Activated CD4-positive, alpha-beta memory T cell treated with anti-CD3 and anti-CD28 coated beads, Interleukin-2, amount 10 ng/mL, durations not matched to agents 7 days and 5 days (primary cell): ENCODE measurements around the gene EPOP. TPM values are rescaled to one million over a fixed set of nuclear protein-coding genes. Genes with fewer than 3 reads are reported as not detected.
A peak's percentile ranks its signal among the peaks of the same experiment; 100 is the strongest.

Source experiments
- CTCF ChIA-PET: fragments of 350-600 bp; sonication (Branson Sonifier 250); formaldehyde crosslinking; loops from one replicate; lab custom pipeline; 2021; ENCODE audit warnings: antibody characterized with exemption, inconsistent platforms; lab: Charles Lee
- POLR2A ChIA-PET: fragments of 350-600 bp; sonication (Branson Sonifier 250); formaldehyde crosslinking; loops from one replicate; lab custom pipeline; 2021; ENCODE audit warnings: antibody characterized with exemption; lab: Charles Lee
- DNase-seq: peaks from one replicate; pipeline ENCODE4 v3.0.0-alpha.2; 2020
- H3K27ac Mint-ChIP-seq: one replicate; pipeline ENCODE4 v1.8.0; 2021; ENCODE audit warnings: mild to moderate bottlenecking, mixed read lengths
- H3K27me3 Mint-ChIP-seq: one replicate; pipeline ENCODE4 v1.8.0; 2021; ENCODE audit warnings: mixed read lengths
- H3K36me3 Mint-ChIP-seq: one replicate; pipeline ENCODE4 v1.8.0; 2021; ENCODE audit warnings: low read depth, mixed read lengths
- H3K4me1 Mint-ChIP-seq: one replicate; pipeline ENCODE4 v1.8.0; 2021; ENCODE audit warnings: mixed read lengths
- H3K4me3 Mint-ChIP-seq: one replicate; pipeline ENCODE4 v1.8.0; 2021; ENCODE audit warnings: mild to moderate bottlenecking, mixed read lengths
- H3K9me3 Mint-ChIP-seq: one replicate; pipeline ENCODE4 v1.8.0; 2021; ENCODE audit warnings: mixed read lengths
- total RNA-seq, 2 experiments: library from RNA; stranded (reverse); gene quantifications; one replicate each; pipeline ENCODE4 v1.2.3, GENCODE V29; 2021

EPOP gene
- total RNA-seq: 10 to 100 TPM; 10.2 to 10.3 TPM

GRCh38 chr17:38674749-38675615 lies at the start of gene EPOP:
EPOP (minus strand) TSS chr17:38674957; CDS start chr17:38674495, 462 bp downstream.
- Mint-ChIP-seq H3K36me3 (no peaks in the 10 kb centered on the region), H3K9me3 (no peaks in the 10 kb centered on the region), H3K27ac (no peak within 1 kb of the TSS), H3K4me3 (peak within 1 kb of the TSS; percentile 63), H3K27me3 (peaks cover 27% of the 10 kb centered on the region), H3K4me1 (peaks cover 44% of the 10 kb centered on the region)
- CTCF ChIA-PET: interaction anchor here (0.9 to 5.5 kb wide), 7 partner anchors 32 to 116 kb away, joined by 3 to 86 read pairs (median 4); no protein-coding TSS in a partner anchor
- DNase-seq: peak; percentile 91
- POLR2A ChIA-PET: interaction anchor here (0.5 to 5.5 kb wide), 8 partner anchors 27 to 116 kb away, joined by 3 to 52 read pairs (median 7); partner anchors contain the start of genes CISD3 and MLLT6

DNA sequence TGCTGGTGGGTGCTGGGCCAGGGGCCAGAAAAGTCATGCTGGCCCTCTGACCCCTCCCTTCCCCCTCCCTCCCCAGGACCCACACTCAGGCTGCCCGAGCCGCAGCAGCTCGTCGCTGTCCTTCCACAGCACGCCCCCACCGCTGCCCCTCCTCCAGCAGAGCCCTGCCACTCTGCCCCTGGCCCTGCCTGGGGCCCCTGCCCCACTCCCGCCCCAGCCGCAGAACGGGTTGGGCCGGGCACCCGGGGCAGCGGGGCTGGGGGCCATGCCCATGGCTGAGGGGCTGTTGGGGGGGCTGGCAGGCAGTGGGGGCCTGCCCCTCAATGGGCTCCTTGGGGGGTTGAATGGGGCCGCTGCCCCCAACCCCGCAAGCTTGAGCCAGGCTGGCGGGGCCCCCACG lies 47.0 kb upstream of the EPOP start:
- Mint-ChIP-seq H3K27me3 (no peaks in the 10 kb centered on the region), H3K4me1 (peaks cover 26% of the 10 kb centered on the region), H3K4me3 (no peak overlapping the region), H3K27ac (no peak overlapping the region), H3K36me3 (peaks cover 52% of the 10 kb centered on the region), H3K9me3 (no peaks in the 10 kb centered on the region)
- CTCF ChIA-PET: interaction anchor here (0.6 to 1.5 kb wide), 2 partner anchors 14 to 34 kb away, joined by 3 read pairs; no protein-coding TSS in a partner anchor
- no peak for DNase-seq
- POLR2A ChIA-PET: interaction anchor here (2.2 to 16.6 kb wide), 2 partner anchors 14 to 17 kb away, joined by 8 to 419 read pairs; partner anchors contain the start of gene MLLT6

DNA sequence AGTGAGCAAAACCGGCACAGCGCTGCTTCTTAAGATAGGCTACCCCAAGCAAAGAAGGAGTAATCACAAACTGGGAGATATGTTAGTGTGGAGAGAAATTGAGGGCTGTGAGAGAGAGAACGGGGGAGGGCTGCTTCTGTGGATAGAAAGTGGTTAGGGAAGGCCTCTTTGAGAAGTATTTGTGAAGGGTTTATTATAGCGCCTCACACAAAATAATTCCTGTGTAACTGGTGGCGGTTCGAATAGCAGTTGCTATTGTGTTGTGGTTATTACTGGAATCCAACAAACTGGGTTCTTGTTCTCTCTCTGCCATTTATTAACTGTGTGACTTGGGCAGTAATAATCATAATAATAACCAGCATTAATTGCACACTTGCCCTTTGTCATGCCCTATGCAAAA lies 46.2 kb upstream of the EPOP start:
- no peak for DNase-seq
- Mint-ChIP-seq H3K4me3 (no peak overlapping the region), H3K9me3 (no peaks in the 10 kb centered on the region), H3K4me1 (peaks cover 20% of the 10 kb centered on the region), H3K36me3 (peaks cover 53% of the 10 kb centered on the region), H3K27ac (no peak overlapping the region), H3K27me3 (no peaks in the 10 kb centered on the region)
- POLR2A ChIA-PET: interaction anchor here (16.6 kb wide), 1 partner anchor 16 kb away, joined by 419 read pairs; the partner anchor contains the start of gene MLLT6
- CTCF ChIA-PET: no interaction called here

DNA sequence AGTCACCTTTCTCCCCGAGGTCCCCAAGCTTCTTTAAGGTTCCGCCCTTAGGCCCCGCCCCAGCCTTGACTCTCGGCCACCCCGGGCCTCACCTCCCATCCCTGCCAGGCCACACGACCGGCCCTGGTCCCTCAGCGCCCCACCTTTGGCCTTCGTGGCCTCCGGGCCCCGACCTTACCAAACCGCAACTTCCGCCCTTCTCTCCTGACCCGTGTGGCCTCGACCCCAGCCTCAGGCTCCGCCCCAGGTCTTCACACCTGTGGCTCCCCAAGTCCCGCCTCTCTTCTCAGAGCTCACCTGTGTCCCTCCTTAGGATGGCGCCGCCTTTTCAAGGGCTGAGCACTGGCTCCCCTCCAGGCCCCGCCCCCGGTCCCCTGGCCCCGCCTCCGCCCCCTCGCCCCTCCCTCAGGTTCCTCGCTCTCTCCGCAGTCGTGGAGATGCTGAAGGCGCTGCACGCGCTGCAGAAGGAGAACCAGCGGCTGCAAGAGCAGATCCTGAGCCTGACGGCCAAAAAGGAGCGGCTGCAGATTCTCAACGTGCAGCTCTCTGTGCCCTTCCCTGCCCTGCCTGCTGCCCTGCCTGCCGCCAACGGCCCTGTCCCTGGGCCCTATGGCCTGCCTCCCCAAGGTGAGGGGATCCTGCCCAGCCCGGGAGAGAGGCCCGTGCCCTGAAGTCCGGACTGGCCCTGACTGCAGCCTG lies 45.3 kb upstream of the EPOP start:
- ChIA-PET POLR2A (interaction anchor here (16.6 kb wide), 1 partner anchor 15 kb away, joined by 419 read pairs; the partner anchor contains the start of gene MLLT6), CTCF (interaction anchor here (0.9 kb wide), 1 partner anchor 9 kb away, joined by 4 read pairs; no protein-coding TSS in a partner anchor)
- H3K27ac Mint-ChIP-seq: no peak overlapping the region
- peaks cover 18% of the 10 kb centered on the region for H3K4me1 Mint-ChIP-seq
- no peaks in the 10 kb centered on the region for H3K9me3 Mint-ChIP-seq
- H3K36me3 Mint-ChIP-seq: peaks cover 60% of the 10 kb centered on the region
- H3K4me3 Mint-ChIP-seq: no peak overlapping the region
- DNase-seq: no peak
- no peaks in the 10 kb centered on the region for H3K27me3 Mint-ChIP-seq

GRCh38 chr17:38719289-38719942 lies 44.7 kb upstream of the EPOP start:
- H3K4me3 Mint-ChIP-seq: no peak overlapping the region
- no peak for DNase-seq
- H3K4me1 Mint-ChIP-seq: peaks cover 20% of the 10 kb centered on the region
- H3K27ac Mint-ChIP-seq: peak overlapping the region; percentile 35
- no peaks in the 10 kb centered on the region for H3K9me3 Mint-ChIP-seq
- H3K27me3 Mint-ChIP-seq: no peaks in the 10 kb centered on the region
- peaks cover 62% of the 10 kb centered on the region for H3K36me3 Mint-ChIP-seq
- ChIA-PET POLR2A (interaction anchor here (4.6 to 16.6 kb wide), 2 partner anchors 9 to 15 kb away, joined by 42 to 419 read pairs; partner anchors contain the start of gene MLLT6), CTCF (interaction anchor here (0.9 to 1.8 kb wide), 4 partner anchors 9 to 42 kb away, joined by 4 to 16 read pairs (median 8); no protein-coding TSS in a partner anchor)

DNA sequence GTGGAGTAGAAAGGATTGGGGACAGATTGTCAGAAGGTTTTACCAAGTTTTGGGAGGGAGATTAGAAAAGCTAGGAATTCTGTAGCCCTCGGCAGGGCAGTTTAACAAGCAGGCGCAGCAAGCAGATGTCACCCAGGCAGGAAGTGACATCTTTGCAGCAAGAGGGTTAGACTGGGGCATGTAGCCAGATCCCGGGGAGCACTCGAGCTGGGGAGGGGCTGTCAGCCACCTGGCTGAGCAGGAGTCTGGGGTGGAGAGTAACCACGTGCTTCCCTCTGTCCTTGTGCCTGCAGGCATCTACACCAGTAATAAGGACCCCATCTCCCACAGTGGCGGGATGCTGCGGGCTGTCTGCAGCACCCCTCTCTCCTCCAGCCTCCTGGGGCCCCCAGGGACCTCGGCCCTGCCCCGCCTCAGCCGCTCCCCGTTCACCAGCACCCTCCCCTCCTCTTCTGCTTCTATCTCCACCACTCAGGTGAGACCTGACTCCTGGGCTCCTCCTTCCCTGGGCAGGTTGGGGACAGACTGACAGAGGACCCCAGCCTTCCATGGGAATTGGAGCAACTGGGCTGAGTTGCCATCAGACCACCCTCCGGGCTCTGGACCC lies 42.5 kb upstream of the EPOP start:
- no peak for DNase-seq
- H3K4me3 Mint-ChIP-seq: no peak overlapping the region
- H3K36me3 Mint-ChIP-seq: peaks cover 63% of the 10 kb centered on the region
- no peaks in the 10 kb centered on the region for H3K27me3 Mint-ChIP-seq
- H3K9me3 Mint-ChIP-seq: no peaks in the 10 kb centered on the region
- POLR2A ChIA-PET: interaction anchor here (1.4 to 16.6 kb wide), 4 partner anchors 11 to 43 kb away, joined by 3 to 419 read pairs (median 24); partner anchors contain the start of genes MLLT6 and PSMB3
- CTCF ChIA-PET: interaction anchor here (1.6 kb wide), 1 partner anchor 11 kb away, joined by 4 read pairs; no protein-coding TSS in a partner anchor
- H3K27ac Mint-ChIP-seq: no peak overlapping the region
- peaks cover 29% of the 10 kb centered on the region for H3K4me1 Mint-ChIP-seq

DNA sequence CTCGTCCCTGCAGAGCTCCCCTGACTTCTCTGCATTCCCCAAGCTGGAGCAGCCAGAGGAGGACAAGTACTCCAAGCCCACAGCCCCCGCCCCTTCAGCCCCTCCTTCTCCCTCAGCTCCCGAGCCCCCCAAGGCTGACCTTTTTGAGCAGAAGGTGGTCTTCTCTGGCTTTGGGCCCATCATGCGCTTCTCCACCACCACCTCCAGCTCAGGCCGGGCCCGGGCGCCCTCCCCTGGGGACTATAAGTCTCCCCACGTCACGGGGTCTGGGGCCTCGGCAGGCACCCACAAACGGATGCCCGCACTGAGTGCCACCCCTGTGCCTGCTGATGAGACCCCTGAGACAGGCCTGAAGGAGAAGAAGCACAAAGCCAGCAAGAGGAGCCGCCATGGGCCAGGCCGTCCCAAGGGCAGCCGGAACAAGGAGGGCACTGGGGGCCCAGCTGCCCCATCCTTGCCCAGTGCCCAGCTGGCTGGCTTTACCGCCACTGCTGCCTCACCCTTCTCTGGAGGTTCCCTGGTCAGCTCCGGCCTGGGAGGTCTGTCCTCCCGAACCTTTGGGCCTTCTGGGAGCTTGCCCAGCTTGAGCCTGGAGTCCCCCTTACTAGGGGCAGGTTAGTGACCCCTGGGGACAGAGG lies 41.7 kb upstream of the EPOP start:
- ChIA-PET POLR2A (interaction anchor here (2.2 to 16.6 kb wide), 3 partner anchors 12 to 36 kb away, joined by 5 to 419 read pairs (median 42); partner anchors contain the start of genes MLLT6 and PSMB3), CTCF (interaction anchor here (1.4 to 1.6 kb wide), 2 partner anchors 10 to 12 kb away, joined by 4 read pairs; no protein-coding TSS in a partner anchor)
- DNase-seq: no peak
- peaks cover 65% of the 10 kb centered on the region for H3K36me3 Mint-ChIP-seq
- no peaks in the 10 kb centered on the region for H3K9me3 Mint-ChIP-seq
- H3K4me3 Mint-ChIP-seq: no peak overlapping the region
- H3K4me1 Mint-ChIP-seq: peaks cover 34% of the 10 kb centered on the region
- no peak overlapping the region for H3K27ac Mint-ChIP-seq
- no peaks in the 10 kb centered on the region for H3K27me3 Mint-ChIP-seq

DNA sequence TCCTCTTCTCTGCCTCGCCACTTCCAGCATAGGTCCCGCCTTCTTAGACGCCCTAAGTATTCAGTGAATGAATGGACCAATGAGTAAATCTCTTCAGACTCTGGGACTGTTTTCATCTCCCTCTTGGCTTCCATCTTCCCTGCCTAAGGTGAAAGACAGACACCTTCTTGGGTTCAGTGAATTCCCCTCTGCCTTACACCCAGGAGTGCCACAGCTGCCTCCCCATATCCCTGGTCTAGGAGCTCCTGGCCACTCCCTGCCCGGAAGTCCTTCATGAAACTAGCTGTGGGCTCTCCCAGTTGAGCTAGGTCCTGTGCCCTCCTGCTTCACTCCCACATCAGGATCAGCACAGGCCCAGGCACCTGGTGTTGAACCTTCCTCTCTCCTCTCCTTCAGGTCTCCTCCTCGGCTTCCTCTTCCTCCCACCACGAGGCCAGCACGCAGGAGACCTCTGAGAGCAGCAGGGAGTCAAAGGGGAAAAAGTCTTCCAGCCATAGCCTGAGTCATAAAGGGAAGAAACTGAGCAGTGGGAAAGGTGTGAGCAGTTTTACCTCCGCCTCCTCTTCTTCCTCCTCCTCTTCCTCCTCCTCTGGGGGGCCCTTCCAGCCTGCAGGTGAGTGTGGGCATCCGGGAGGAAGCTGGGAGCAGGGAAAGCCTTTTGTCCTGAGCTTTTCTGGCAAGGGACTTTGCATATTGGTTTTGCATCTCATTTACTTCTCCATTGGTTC lies 40.6 kb upstream of the EPOP start:
- no peaks in the 10 kb centered on the region for H3K27me3 Mint-ChIP-seq
- POLR2A ChIA-PET: interaction anchor here (2.0 to 16.6 kb wide), 4 partner anchors 10 to 37 kb away, joined by 5 to 419 read pairs (median 24); partner anchors contain the start of genes MLLT6 and PSMB3
- peaks cover 65% of the 10 kb centered on the region for H3K36me3 Mint-ChIP-seq
- peaks cover 40% of the 10 kb centered on the region for H3K4me1 Mint-ChIP-seq
- H3K27ac Mint-ChIP-seq: peak overlapping the region; percentile 61
- DNase-seq: no peak
- CTCF ChIA-PET: interaction anchor here (1.4 kb wide), 1 partner anchor 13 kb away, joined by 4 read pairs; no protein-coding TSS in a partner anchor
- no peaks in the 10 kb centered on the region for H3K9me3 Mint-ChIP-seq
- no peak overlapping the region for H3K4me3 Mint-ChIP-seq

DNA sequence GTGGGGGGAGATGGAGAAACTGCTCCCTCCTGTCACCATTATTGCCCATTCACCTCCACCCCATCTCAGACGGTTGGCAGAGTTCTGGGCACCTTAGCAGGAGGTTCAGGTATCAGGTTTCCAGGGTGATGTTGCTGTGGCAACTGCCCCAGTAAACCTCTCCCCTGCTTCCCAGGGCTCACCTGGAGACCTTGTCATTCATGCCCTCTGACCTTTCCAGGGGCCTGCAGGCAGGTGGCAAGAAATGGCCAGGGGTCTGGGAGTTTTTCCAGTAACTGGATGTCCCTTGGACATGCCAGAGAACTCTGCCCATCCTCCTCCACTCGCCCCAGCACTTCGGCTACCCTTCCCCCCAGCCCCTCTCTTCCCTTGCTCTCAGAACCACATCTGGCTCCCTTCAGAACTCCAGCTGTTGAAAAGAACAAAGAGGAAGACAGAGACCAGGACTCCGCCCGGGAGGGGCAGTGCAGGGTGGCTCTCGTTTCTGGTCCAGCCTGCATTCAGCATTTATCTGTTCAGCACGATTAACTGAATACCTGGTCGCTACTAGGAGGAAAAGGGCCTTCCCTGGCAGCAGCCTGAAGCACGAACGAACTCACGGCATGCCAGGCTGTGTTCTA lies 38.8 kb upstream of the EPOP start:
- H3K27ac Mint-ChIP-seq: no peak overlapping the region
- no peaks in the 10 kb centered on the region for H3K9me3 Mint-ChIP-seq
- H3K4me3 Mint-ChIP-seq: no peak overlapping the region
- DNase-seq: no peak
- ChIA-PET POLR2A (interaction anchor here (2.0 to 16.6 kb wide), 3 partner anchors 9 to 18 kb away, joined by 6 to 419 read pairs (median 12); partner anchors contain the start of gene MLLT6), CTCF (no interaction called here)
- H3K36me3 Mint-ChIP-seq: peaks cover 72% of the 10 kb centered on the region
- no peaks in the 10 kb centered on the region for H3K27me3 Mint-ChIP-seq
- H3K4me1 Mint-ChIP-seq: peaks cover 54% of the 10 kb centered on the region

- peaks cover 72% of the 10 kb centered on the region for H3K36me3 Mint-ChIP-seq
- peaks cover 61% of the 10 kb centered on the region for H3K4me1 Mint-ChIP-seq
- H3K27ac Mint-ChIP-seq: no peak overlapping the region
- POLR2A ChIA-PET: interaction anchor here (2.8 kb wide), 1 partner anchor 15 kb away, joined by 12 read pairs; no protein-coding TSS in a partner anchor
- H3K9me3 Mint-ChIP-seq: no peaks in the 10 kb centered on the region
- H3K4me3 Mint-ChIP-seq: no peak overlapping the region
- H3K27me3 Mint-ChIP-seq: no peaks in the 10 kb centered on the region
- CTCF ChIA-PET: no interaction called here
- DNase-seq: no peak
Measured at GRCh38 chr17:38712593-38712992, 37.8 kb upstream of the EPOP start.
